ELR (cell line): ENCODE data around the gene RALGDS.

Experiments used
- DNase-seq: peaks from one replicate; pipeline ENCODE4 v3.0.0-alpha.2; 2015; ENCODE audit warnings: low read depth

Gene RALGDS

GRCh38 chr9:133051281-133051900, 69.6 kb downstream of the RALGDS start:
- no peak for DNase-seq

- DNase-seq: no peak
Observed at GRCh38 chr9:133050781-133051180, 70.3 kb downstream of the RALGDS start.

GRCh38 chr9:133050142-133050541, 70.9 kb downstream of the RALGDS start:
- DNase-seq: no peak

- no peak for DNase-seq
Observed at GRCh38 chr9:133049043-133049442, 72.0 kb downstream of the RALGDS start.

GRCh38 chr9:133048595-133048994, 72.4 kb downstream of the RALGDS start:
- DNase-seq: peak; percentile 31
